ENCODE measurements around the gene CPSF7. TPM values are rescaled to one million over a fixed set of nuclear protein-coding genes. Genes with fewer than 3 reads are reported as not detected.

Gene CPSF7
- total RNA-seq, 1 experiment from 2014 or later, result 87.0 TPM

DNA sequence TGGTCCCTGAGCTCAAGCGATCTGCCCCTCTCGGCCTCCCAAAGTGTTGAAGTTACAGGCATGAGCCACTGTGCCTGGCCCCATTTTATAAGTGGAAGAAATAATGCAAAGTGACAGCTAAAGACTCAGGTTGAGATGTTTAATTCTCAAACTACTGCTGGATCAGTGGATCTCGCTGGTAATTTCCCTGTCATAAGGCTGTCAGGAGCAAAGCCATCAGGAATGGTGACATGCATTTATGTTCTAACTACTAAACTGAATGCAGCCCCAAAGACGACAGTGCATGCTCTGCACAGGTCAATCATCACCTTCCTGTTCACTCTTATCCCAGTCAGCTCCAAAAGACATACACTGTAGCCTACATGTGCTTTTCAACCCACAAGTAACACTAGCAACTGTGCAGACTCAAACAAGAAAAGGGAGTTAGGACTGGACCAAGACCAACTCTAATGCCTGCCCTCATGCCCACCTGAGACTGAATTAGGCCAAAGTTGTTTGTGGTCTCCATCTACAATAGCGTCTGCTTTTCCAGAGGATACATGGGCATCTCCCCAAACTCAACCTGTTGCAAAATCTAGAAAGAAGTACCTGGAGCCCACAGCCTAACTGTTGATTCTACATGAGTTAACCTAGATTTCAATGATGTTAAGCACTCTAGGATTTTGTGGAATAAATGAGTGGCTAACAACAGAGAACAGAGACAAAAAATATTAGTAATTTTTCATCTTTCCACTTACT lies 22.6 kb downstream of the CPSF7 start:
- Histone ChIP-seq H3K4me2 (no peak overlapping the region), H3K4me3 (no peak overlapping the region), H3K27me3 (ENCODE audit: insufficient read depth, low read depth) (no peaks in the 10 kb centered on the region), H3K36me3 (ENCODE audit: low read depth) (peaks cover 77% of the 10 kb centered on the region), H3K79me2 (ENCODE audit: low read depth) (no peaks in the 10 kb centered on the region), H3K4me1 (replicated peaks; ENCODE audit: insufficient read depth) (no peaks in the 10 kb centered on the region), H3K9me2 (ENCODE audit: insufficient read depth) (no peaks in the 10 kb centered on the region; the same call in 1 of the 2 replicates), H3K9me3 (ENCODE audit: insufficient read depth, low read depth) (no peaks in the 10 kb centered on the region), H3K27ac (no peak overlapping the region), H3F3A (ENCODE audit: insufficient read depth, low read depth) (peaks cover 22% of the 10 kb centered on the region; the same call in 1 of the 2 replicates), H2AFZ (no peak overlapping the region), H4K20me1 (ENCODE audit: insufficient read depth) (peaks cover 10% of the 10 kb centered on the region; the same call in 1 of the 2 replicates)
- ChIA-PET POLR2A (ENCODE audit: unreplicated experiment) (interaction anchor here (0.7 kb wide), 1 partner anchor 53 kb away, joined by 7 read pairs; no protein-coding TSS in a partner anchor), CTCF (no interaction called here)
- intact Hi-C loops (cut with micrococcal nuclease; ENCODE audit: unreplicated experiment), result no loop called here
- DNase-seq, result no peak
- BruUV-seq (replicated peaks), result no TSS peak
- no peak for TF ChIP-seq EZH2 (IDR thresholded peaks at IDR 0.05; ENCODE audit: low read depth)
- TF ChIP-seq, protein P1, sequence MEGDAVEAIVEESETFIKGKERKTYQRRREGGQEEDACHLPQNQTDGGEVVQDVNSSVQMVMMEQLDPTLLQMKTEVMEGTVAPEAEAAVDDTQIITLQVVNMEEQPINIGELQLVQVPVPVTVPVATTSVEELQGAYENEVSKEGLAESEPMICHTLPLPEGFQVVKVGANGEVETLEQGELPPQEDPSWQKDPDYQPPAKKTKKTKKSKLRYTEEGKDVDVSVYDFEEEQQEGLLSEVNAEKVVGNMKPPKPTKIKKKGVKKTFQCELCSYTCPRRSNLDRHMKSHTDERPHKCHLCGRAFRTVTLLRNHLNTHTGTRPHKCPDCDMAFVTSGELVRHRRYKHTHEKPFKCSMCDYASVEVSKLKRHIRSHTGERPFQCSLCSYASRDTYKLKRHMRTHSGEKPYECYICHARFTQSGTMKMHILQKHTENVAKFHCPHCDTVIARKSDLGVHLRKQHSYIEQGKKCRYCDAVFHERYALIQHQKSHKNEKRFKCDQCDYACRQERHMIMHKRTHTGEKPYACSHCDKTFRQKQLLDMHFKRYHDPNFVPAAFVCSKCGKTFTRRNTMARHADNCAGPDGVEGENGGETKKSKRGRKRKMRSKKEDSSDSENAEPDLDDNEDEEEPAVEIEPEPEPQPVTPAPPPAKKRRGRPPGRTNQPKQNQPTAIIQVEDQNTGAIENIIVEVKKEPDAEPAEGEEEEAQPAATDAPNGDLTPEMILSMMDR (conservative IDR thresholded peaks at IDR 0.05), result no peak

DNA sequence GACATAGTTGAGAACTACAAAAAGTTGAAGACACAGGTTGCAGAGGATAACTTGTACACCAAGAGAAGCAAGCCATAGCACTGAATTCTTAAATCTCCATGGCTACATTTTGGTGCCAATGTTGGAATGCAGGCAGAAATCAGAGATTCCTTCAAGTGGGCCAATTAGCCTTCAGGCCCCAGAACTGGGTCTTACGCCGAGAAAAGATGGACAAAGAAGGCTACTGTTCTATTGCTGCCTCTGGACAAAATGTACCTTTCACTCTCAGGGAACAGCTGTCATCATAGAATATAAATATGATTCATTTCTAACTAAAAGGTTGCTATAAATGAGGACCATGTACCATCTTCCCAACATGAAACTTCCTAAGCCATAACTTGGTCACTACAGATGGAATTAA lies 23.7 kb downstream of the CPSF7 start:
- ChIA-PET POLR2A (ENCODE audit: unreplicated experiment) (no interaction called here), CTCF (no interaction called here)
- Histone ChIP-seq H3K9me3 (ENCODE audit: insufficient read depth, low read depth) (no peaks in the 10 kb centered on the region), H3K27me3 (ENCODE audit: insufficient read depth, low read depth) (no peaks in the 10 kb centered on the region), H3K4me2 (no peak overlapping the region), H3K4me3 (no peak overlapping the region), H3K79me2 (ENCODE audit: low read depth) (no peaks in the 10 kb centered on the region), H3K36me3 (ENCODE audit: low read depth) (peaks cover 74% of the 10 kb centered on the region), H3F3A (ENCODE audit: insufficient read depth, low read depth) (peaks cover 33% of the 10 kb centered on the region; the same call in 1 of the 2 replicates), H3K27ac (no peak overlapping the region), H4K20me1 (ENCODE audit: insufficient read depth) (peaks cover 13% of the 10 kb centered on the region; the same call in 1 of the 2 replicates), H3K9me2 (ENCODE audit: insufficient read depth) (no peaks in the 10 kb centered on the region; the same call in 1 of the 2 replicates), H2AFZ (no peak overlapping the region), H3K4me1 (replicated peaks; ENCODE audit: insufficient read depth) (no peaks in the 10 kb centered on the region)
- intact Hi-C loops (cut with micrococcal nuclease; ENCODE audit: unreplicated experiment), result no loop called here
- no TSS peak for BruUV-seq (replicated peaks)
- no peak for DNase-seq
- TF ChIP-seq, protein P1 (conservative IDR thresholded peaks at IDR 0.05), result no peak
- no peak for TF ChIP-seq EZH2 (IDR thresholded peaks at IDR 0.05; ENCODE audit: low read depth)

DNA sequence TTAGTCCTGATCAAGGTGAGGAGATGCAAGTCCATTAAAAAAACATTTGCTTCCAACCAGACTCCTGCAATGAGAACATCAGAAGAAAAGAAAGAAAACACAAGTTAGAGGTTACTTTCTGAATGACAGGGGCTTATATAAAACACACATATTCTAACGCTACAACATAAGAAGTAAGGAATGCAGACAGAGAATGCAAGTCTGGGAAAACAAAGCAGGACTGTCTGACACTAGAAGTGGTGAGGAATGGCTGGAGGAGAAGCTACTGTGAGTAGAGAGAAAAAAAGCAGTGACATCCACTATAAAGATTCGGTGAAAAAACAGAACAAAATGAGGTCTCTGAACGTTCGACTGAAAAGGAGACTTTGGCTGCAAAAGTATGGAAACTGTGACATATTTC lies 25.1 kb downstream of the CPSF7 start:
- H3K27ac ChIP-seq, result no peak overlapping the region
- H3K4me2 ChIP-seq, result no peak overlapping the region
- H4K20me1 ChIP-seq (ENCODE audit: insufficient read depth), result peaks cover 13% of the 10 kb centered on the region; the same call in 1 of the 2 replicates
- TF ChIP-seq EZH2 (IDR thresholded peaks at IDR 0.05; ENCODE audit: low read depth), result no peak
- TF ChIP-seq, protein P1 (conservative IDR thresholded peaks at IDR 0.05), result no peak
- H3K36me3 ChIP-seq (ENCODE audit: low read depth), result peaks cover 61% of the 10 kb centered on the region
- H3K4me3 ChIP-seq, result no peak overlapping the region
- H2AFZ ChIP-seq, result no peak overlapping the region
- H3F3A ChIP-seq (ENCODE audit: insufficient read depth, low read depth), result peaks cover 40% of the 10 kb centered on the region
- intact Hi-C loops (cut with micrococcal nuclease; ENCODE audit: unreplicated experiment), result no loop called here
- no peak for DNase-seq
- no TSS peak for BruUV-seq (replicated peaks)
- no peaks in the 10 kb centered on the region for H3K79me2 ChIP-seq (ENCODE audit: low read depth)
- CTCF ChIA-PET, result no interaction called here
- POLR2A ChIA-PET (ENCODE audit: unreplicated experiment), result no interaction called here
- H3K27me3 ChIP-seq (ENCODE audit: insufficient read depth, low read depth), result no peaks in the 10 kb centered on the region
- H3K9me2 ChIP-seq (ENCODE audit: insufficient read depth), result no peaks in the 10 kb centered on the region; the same call in 1 of the 2 replicates
- no peaks in the 10 kb centered on the region for H3K9me3 ChIP-seq (ENCODE audit: insufficient read depth, low read depth)
- no peaks in the 10 kb centered on the region for H3K4me1 ChIP-seq (replicated peaks; ENCODE audit: insufficient read depth)
